HPDE6-E6E7 (cell line): ENCODE data around the gene NINJ1.
"Not testable (repeated sequence)": the region's sequence is repeated elsewhere in the genome, so short reads cannot be mapped to it uniquely, and the experiment has no call there.

Experiments used
- DNase-seq: peaks from one replicate; pipeline ENCODE4 v3.0.0; 2011; ENCODE audit warnings: missing footprints; ENCODE audit errors: extremely low spot score

Gene NINJ1

GRCh38 chr9:93159601-93160471 is 25.8 kb upstream of the NINJ1 start:
- peak; percentile 83 for DNase-seq

GRCh38 chr9:93156475-93157008 is 22.5 kb upstream of the NINJ1 start:
- DNase-seq, result no peak

GRCh38 chr9:93155716-93156474 is 21.8 kb upstream of the NINJ1 start:
- DNase-seq, result no peak

- no peak for DNase-seq
Observed at GRCh38 chr9:93154293-93154903, 20.3 kb upstream of the NINJ1 start.

- no peak for DNase-seq
Observed at GRCh38 chr9:93151097-93151784, 17.2 kb upstream of the NINJ1 start.

GRCh38 chr9:93149361-93149760 is 15.3 kb upstream of the NINJ1 start:
- DNase-seq, result no peak

GRCh38 chr9:93148721-93149120 is 14.7 kb upstream of the NINJ1 start:
- no peak for DNase-seq

GRCh38 chr9:93147632-93148031 is 13.6 kb upstream of the NINJ1 start:
- DNase-seq, result no peak

GRCh38 chr9:93146696-93147095 is 12.6 kb upstream of the NINJ1 start:
- not testable (repeated sequence) for DNase-seq

GRCh38 chr9:93143830-93144530 is 9.9 kb upstream of the NINJ1 start:
- DNase-seq, result no peak

- no peak for DNase-seq
Observed at GRCh38 chr9:93141771-93142483, 7.9 kb upstream of the NINJ1 start.

GRCh38 chr9:93139365-93140182 is 5.5 kb upstream of the NINJ1 start:
- no peak for DNase-seq

- DNase-seq, result no peak
Observed at GRCh38 chr9:93138171-93138764, 4.2 kb upstream of the NINJ1 start.

GRCh38 chr9:93137362-93137761 is 3.3 kb upstream of the NINJ1 start:
- no peak for DNase-seq

GRCh38 chr9:93136011-93136440 is 2.0 kb upstream of the NINJ1 start:
- no peak for DNase-seq

GRCh38 chr9:93134740-93135444 is 841 bp upstream of the NINJ1 start:
- no peak for DNase-seq

- no peak for DNase-seq
Observed at GRCh38 chr9:93133681-93134014, 403 bp downstream of the NINJ1 start.

GRCh38 chr9:93132946-93133680 is 938 bp downstream of the NINJ1 start:
- DNase-seq, result no peak
